GM10266 (cell line): ENCODE measurements around the gene CNNM1.

Source experiments
- DNase-seq: peaks from one replicate; pipeline ENCODE4 v3.0.0; 2012; ENCODE audit errors: extremely low spot score
- CTCF ChIP-seq: IDR thresholded peaks from 2 replicates; pipeline ENCODE4 v1.5.1; 2012; ENCODE audit warnings: mild to moderate bottlenecking, low read depth; ENCODE audit not compliant: control insufficient read depth, insufficient read depth; ENCODE audit errors: missing control alignments

CNNM1 gene

DNA sequence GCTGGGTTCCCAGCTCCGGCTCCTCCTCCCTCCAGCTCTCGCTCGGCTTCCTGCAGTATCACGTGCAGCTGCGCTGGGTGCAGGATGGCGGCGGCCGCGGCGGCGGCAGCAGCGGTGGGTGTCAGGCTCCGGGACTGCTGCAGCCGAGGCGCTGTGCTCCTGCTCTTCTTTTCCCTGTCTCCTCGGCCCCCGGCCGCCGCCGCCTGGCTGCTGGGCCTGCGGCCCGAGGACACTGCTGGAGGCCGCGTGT is at the start of gene CNNM1:
CNNM1 (plus strand) TSS at position 53 of the 250 bp plus-strand sequence; CDS start at position 85, 32 bp downstream.
- no peak for TF ChIP-seq CTCF
- DNase-seq: peak; percentile 62

GRCh38 chr10:99279626-99280111 is 49.5 kb upstream of the CNNM1 start:
- no peak for TF ChIP-seq CTCF
- DNase-seq: no peak

DNA sequence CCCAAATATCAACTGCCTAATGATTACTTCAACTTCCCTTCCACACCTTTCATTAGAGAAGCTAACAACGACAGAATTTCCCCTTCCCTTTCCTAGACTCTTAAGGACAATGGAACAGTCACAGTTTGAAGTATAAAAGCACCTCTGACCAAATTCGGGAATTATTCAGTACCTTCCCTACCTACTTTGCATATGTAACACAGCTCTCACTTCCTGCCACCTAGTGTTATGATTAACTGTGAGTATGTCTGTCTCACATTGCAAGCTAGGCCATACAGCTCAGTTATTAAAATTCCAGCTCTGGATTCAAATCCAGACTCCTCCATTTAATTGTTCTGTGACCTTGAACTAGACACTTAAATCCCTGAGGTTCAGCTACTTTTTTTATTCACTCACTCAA is 48.7 kb upstream of the CNNM1 start:
- no peak for TF ChIP-seq CTCF
- no peak for DNase-seq

DNA sequence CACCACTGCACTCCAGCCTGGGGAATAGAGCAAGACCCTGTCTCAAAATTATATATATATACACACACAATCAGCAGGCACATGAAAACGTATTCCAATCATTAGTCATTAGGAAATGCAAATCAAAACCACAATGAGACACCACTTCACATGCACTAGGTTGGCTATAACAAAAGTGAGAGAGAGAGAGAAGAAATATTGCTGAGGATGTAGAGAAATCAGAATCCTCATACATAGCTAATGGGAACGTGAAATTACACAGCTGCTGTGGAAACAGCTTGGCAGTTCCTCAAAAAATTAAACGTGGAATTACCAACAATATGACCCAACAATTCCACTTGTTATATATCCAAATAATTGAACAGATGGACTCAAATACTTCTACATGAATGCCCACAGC is 43.3 kb upstream of the CNNM1 start:
- TF ChIP-seq CTCF: no peak
- DNase-seq: no peak

GRCh38 chr10:99290306-99290705 is 38.9 kb upstream of the CNNM1 start:
- DNase-seq: no peak
- no peak for TF ChIP-seq CTCF

DNA sequence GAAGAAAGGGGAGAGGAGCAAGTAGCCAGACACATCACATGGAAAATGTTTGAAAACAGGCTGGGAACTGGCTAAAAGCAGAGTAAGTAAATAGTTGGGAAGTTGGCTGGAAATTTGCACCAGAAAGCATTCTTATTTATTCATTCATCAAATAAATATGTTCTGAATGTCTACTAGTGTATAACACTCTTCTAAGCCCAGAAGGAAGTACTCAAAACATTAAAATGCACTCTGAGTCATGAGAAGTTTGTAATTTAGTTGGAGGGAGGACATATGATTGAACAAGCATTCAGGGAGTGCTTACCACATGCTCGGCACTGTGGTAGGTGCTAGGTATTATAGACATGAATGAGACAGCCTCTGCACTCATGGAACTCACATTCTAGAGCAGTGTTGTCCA is 37.0 kb upstream of the CNNM1 start:
- no peak for DNase-seq

DNA sequence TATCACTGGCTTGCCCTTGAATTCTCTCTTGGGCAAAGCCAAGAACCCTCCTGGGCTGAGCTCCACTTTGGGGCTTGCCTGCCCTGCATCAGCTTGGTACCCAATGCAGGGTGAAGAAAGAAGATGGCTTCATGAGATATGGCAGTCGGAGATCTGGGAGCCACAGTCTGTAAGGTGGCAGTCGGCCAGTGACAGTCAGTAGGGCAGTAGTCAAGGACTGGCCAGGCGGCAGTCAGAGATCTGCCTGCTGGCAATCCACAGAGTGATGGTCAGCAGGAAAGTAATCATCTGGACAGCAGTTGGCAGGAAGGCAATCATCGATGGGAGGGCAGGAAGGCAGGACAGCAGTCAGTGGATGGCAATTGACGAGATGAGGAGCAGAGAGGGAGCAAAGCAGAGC is 32.6 kb upstream of the CNNM1 start:
- DNase-seq: no peak
- no peak for TF ChIP-seq CTCF

More for the DNA sequence above, 37.0 kb upstream of the CNNM1 start:
- TF ChIP-seq CTCF: no peak

DNA sequence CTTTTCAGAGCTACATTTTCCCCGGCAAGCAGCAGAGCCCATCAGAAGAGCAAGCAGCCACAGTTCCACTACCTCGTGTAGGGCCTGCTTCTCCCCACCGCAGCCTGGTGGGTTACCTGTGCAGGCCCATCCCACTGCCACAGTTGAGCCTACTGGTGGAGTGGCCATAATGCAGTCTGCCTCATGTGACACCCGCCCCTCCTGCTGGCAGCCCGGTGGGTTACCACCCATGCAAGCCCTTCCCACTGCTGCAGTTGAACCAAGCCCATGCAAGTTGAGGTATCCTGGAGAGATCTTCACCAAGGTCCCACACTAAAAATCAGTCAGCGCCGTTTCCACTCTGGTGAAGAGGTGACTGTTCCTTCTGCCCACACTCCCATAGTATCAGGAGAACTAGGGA is 32.1 kb upstream of the CNNM1 start:
- DNase-seq: no peak
- no peak for TF ChIP-seq CTCF
